Liver (tissue), 9 donors: ENCODE results near the gene SLC44A2. TPM values are rescaled to one million over a fixed set of nuclear protein-coding genes. Genes with fewer than 3 reads are reported as not detected.
"Not testable (repeated sequence)": the region's sequence is repeated elsewhere in the genome, so short reads cannot be mapped to it uniquely, and the experiment has no call there.

Experiments used
- DNase-seq: peaks from one replicate; pipeline ENCODE4 v3.0.0-alpha.2; 2017; ENCODE audit warnings: low spot score
- H3K27ac ChIP-seq, 2 donors: one replicate each; pipeline ENCODE4 v1.7.0; 2013; ENCODE audit warnings: inconsistent platforms in 2 of 2, low read length in 2 of 2, control low read depth in 1 of 2, low read depth in 1 of 2, mild to moderate bottlenecking in 1 of 2
- H3K27me3 ChIP-seq, 4 donors: one replicate each; pipeline versions ENCODE4 v1.6.1 to v1.7.0; 2013; ENCODE audit warnings: low read length in 3 of 4, inconsistent platforms in 1 of 4, mild to moderate bottlenecking in 1 of 4, moderate library complexity in 1 of 4; ENCODE audit not compliant: control insufficient read depth in 4 of 4, insufficient read depth in 4 of 4
- H3K36me3 ChIP-seq, 4 donors: one replicate each; pipeline versions ENCODE4 v1.6.1 to v1.7.0; 2013; ENCODE audit warnings: low read length in 3 of 4, mild to moderate bottlenecking in 3 of 4, low read depth in 1 of 4, moderate library complexity in 1 of 4; ENCODE audit not compliant: control insufficient read depth in 4 of 4, insufficient read depth in 3 of 4
- H3K4me1 ChIP-seq, 4 donors: one replicate each; pipeline versions ENCODE4 v1.6.1 to v1.7.0; 2013; ENCODE audit warnings: low read length in 3 of 4, mild to moderate bottlenecking in 3 of 4, moderate library complexity in 1 of 4; ENCODE audit not compliant: control insufficient read depth in 4 of 4, insufficient read depth in 4 of 4
- H3K4me3 ChIP-seq, 3 donors: one replicate each; pipeline versions ENCODE4 v1.6.1 to v1.7.0; 2013; ENCODE audit warnings: low read length in 3 of 3, control low read depth in 1 of 3, low read depth in 1 of 3, mild to moderate bottlenecking in 1 of 3
- H3K9ac ChIP-seq, 2 donors: one replicate each; pipeline ENCODE4 v1.7.0; 2013; ENCODE audit warnings: low read length in 2 of 2, mild to moderate bottlenecking in 2 of 2, moderate library complexity in 2 of 2, control low read depth in 1 of 2, low read depth in 1 of 2
- H3K9me3 ChIP-seq, 4 donors: one replicate each; pipeline versions ENCODE4 v1.6.1 to v1.7.0; 2013; ENCODE audit warnings: low read length in 3 of 4; ENCODE audit not compliant: control insufficient read depth in 4 of 4
- ATF3 ChIP-seq: IDR thresholded peaks from 2 replicates; pipeline ENCODE4 v1.6.1; 2016; ENCODE audit warnings: antibody characterized with exemption
- CTCF ChIP-seq: fragments of 150-350 bp; IDR thresholded peaks from 2 replicates; pipeline ENCODE4 v1.5.1; 2017; ENCODE audit warnings: improper control_type of control experiment, low read depth, low read length; ENCODE audit not compliant: missing input control
- EGR1 ChIP-seq, 2 donors: IDR thresholded peaks; 2 replicates each; pipeline ENCODE4 v1.6.1; 2016 to 2018; ENCODE audit warnings: antibody characterized with exemption in 2 of 2, low read depth in 2 of 2
- FOXA1 ChIP-seq: IDR thresholded peaks from 2 replicates; pipeline ENCODE4 v1.6.1; 2016; ENCODE audit warnings: antibody characterized with exemption
- FOXA2 ChIP-seq: IDR thresholded peaks from 2 replicates; pipeline ENCODE4 v1.6.1; 2016; ENCODE audit warnings: antibody characterized with exemption
- GABPA ChIP-seq, 2 donors: IDR thresholded peaks in 1 of 2; conservative IDR thresholded peaks in 1 of 2; 2 replicates each; pipeline ENCODE4 v1.6.1; 2016; ENCODE audit warnings: antibody characterized with exemption in 2 of 2, mild to moderate bottlenecking in 1 of 2, moderate library complexity in 1 of 2
- HNF4A ChIP-seq, 2 donors: conservative IDR thresholded peaks; 2 replicates each; pipeline ENCODE4 v1.6.1; 2016; ENCODE audit warnings: antibody characterized with exemption in 2 of 2, mild to moderate bottlenecking in 2 of 2
- HNF4G ChIP-seq: IDR thresholded peaks from 2 replicates; pipeline ENCODE4 v1.6.1; 2016; ENCODE audit warnings: antibody characterized with exemption
- JUND ChIP-seq, 2 donors: IDR thresholded peaks; 2 replicates each; pipeline ENCODE4 v1.6.1; 2016; ENCODE audit warnings: antibody characterized with exemption in 2 of 2
- MAX ChIP-seq: IDR thresholded peaks from 2 replicates; pipeline ENCODE4 v1.6.1; 2016; ENCODE audit warnings: antibody characterized with exemption
- NR2F2 ChIP-seq: IDR thresholded peaks from 2 replicates; pipeline ENCODE4 v1.6.1; 2016; ENCODE audit warnings: antibody characterized with exemption
- RAD21 ChIP-seq, 2 donors: IDR thresholded peaks; 2 replicates each; pipeline ENCODE4 v1.6.1; 2016; ENCODE audit warnings: antibody characterized with exemption in 2 of 2, mild to moderate bottlenecking in 2 of 2
- RXRA ChIP-seq, 2 donors: IDR thresholded peaks; 2 replicates each; pipeline ENCODE4 v1.6.1; 2017 to 2018; ENCODE audit warnings: antibody characterized with exemption in 2 of 2, mild to moderate bottlenecking in 1 of 2
- SP1 ChIP-seq: IDR thresholded peaks from 2 replicates; pipeline ENCODE4 v1.6.1; 2018; ENCODE audit warnings: antibody characterized with exemption, mild to moderate bottlenecking
- TAF1 ChIP-seq: conservative IDR thresholded peaks from 2 replicates; pipeline ENCODE4 v1.6.1; 2016; ENCODE audit warnings: antibody characterized with exemption, mild to moderate bottlenecking
- YY1 ChIP-seq: IDR thresholded peaks from 2 replicates; pipeline ENCODE4 v1.6.1; 2016; ENCODE audit warnings: antibody characterized with exemption, mild to moderate bottlenecking
- WGBS: extraction: QIAGEN DNeasy Blood & Tissue Kit; methylation state at CpG from one replicate; pipeline ENCODE4 v1.1.7; 2013; 5-methylcytosine and 5-hydroxymethylcytosine counted together
- polyA plus RNA-seq, 2 donors: library from polyadenylated mRNA; stranded (reverse) in 1 of 2; unstranded in 1 of 2; fragments of 200-250 nt in 1 of 2; fragments of >200 nt in 1 of 2; fragmentation: Nextera tagmentation in 1 of 2; extraction: Ambion mirVana in 1 of 2; gene quantifications; one replicate each; pipeline versions ENCODE4 v1.2.1 to v1.2.3, GENCODE V29; 2013 to 2015
- total RNA-seq, 2 donors: library from RNA; depleted of rRNA; stranded (reverse); fragments of >200 nt; gene quantifications; one replicate each; pipeline ENCODE4 v1.2.3, GENCODE V29; 2014
- TF ChIP-seq, protein P1 (sequence below): IDR thresholded peaks from 2 replicates; pipeline ENCODE4 v1.6.1; 2016; ENCODE audit warnings: antibody characterized with exemption, mild to moderate bottlenecking
- TF ChIP-seq, protein P2 (sequence below): IDR thresholded peaks from 2 replicates; pipeline ENCODE4 v1.6.1; 2016; ENCODE audit warnings: antibody characterized with exemption
- donor health status: healthy.
- donor health status: healthy.
- donor health status: healthy.
- donor health status: healthy.
- donor health status: healthy.

The SLC44A2 gene
- total and polyA plus RNA-seq, 4 donors = 12.0 to 21.6 (median 13.4) TPM

DNA sequence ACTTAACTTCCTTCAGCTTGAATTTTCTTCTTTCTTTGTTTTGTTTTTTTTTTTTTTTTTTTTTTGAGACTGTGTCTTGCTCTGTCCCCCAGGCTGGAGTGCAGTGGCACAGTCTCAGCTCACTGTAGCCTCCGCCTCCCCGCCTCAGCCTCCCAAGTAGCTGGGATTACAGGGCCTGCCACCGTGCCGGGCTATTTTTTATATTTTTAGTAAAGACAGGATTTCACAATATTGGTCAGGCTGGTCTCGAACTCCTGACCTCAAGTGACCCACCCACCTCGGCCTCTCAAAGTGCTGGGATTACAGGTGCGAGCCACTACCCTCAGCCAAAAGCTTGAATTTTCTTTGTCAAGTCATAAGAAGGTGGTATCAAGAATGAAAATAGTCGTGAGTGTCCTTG lies 49.9 kb downstream of the SLC44A2 start:
- H3K9ac ChIP-seq, H3K27ac ChIP-seq, H3K9me3 ChIP-seq, DNase-seq, H3K27me3 ChIP-seq, H3K4me3 ChIP-seq: not testable (repeated sequence)
- 66% methylated on average over 8 of the region's 8 CpGs for WGBS
- Histone ChIP-seq H3K36me3 (peaks cover 8 to 56% (median 23%) of the 10 kb centered on the region in 4 donors), H3K4me1 (peaks cover 3 to 36% (median 24%) of the 10 kb centered on the region in 4 donors)

DNA sequence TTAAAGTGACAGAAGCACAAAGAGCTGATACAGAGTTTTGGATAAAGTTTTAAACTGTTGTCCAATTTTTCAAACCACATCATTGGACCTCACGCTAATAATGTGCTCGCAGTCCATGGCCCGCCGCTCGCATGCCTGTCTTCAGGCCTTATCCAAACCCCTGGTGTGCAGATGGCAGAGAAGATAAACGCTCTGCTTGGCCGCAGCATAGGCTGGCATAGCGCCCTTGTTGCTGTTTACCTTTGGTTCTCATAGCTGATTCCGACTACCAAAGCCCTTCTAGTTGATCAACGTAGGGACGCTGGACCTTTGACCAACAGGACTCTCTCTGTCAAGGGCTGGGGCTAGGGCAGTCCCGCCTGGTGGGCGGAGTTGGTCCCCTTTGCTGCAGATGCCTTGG lies 52.4 kb downstream of the SLC44A2 start:
- Histone ChIP-seq H3K27ac (no peak overlapping the region), H3K36me3 (peaks cover 17 to 68% (median 40%) of the 10 kb centered on the region in 4 donors), H3K9ac (no peak overlapping the region), H3K9me3 (no peaks in the 10 kb centered on the region), H3K4me1 (peaks cover 3 to 24% (median 20%) of the 10 kb centered on the region in 4 donors), H3K4me3 (no peak overlapping the region), H3K27me3 (no peaks in the 10 kb centered on the region)
- TF ChIP-seq SP1 (peak; percentile 91), HNF4A (conservative IDR thresholded peaks at IDR 0.05) (peak; percentile 87 to 90), RXRA (IDR thresholded peaks at IDR 0.05) (peak; percentile 70 to 79), CTCF (no peak), FOXA2 (peak; percentile 95), FOXA1 (peak; percentile 96), ATF3 (no peak), EGR1 (IDR thresholded peaks at IDR 0.05; ENCODE audit: low read depth in 2 of 2) (peak in 1 of 2 donors; percentile 20), HNF4G (peak; percentile 56), JUND (IDR thresholded peaks at IDR 0.05) (no peak), YY1 (peak; percentile 85), GABPA (IDR thresholded peaks at IDR 0.05 in 1 of 2, conservative IDR thresholded peaks at IDR 0.05 in 1 of 2) (peak in 1 of 2 donors; percentile 48), RAD21 (IDR thresholded peaks at IDR 0.05) (peak in 1 of 2 donors; percentile 42)
- TF ChIP-seq, protein P1, sequence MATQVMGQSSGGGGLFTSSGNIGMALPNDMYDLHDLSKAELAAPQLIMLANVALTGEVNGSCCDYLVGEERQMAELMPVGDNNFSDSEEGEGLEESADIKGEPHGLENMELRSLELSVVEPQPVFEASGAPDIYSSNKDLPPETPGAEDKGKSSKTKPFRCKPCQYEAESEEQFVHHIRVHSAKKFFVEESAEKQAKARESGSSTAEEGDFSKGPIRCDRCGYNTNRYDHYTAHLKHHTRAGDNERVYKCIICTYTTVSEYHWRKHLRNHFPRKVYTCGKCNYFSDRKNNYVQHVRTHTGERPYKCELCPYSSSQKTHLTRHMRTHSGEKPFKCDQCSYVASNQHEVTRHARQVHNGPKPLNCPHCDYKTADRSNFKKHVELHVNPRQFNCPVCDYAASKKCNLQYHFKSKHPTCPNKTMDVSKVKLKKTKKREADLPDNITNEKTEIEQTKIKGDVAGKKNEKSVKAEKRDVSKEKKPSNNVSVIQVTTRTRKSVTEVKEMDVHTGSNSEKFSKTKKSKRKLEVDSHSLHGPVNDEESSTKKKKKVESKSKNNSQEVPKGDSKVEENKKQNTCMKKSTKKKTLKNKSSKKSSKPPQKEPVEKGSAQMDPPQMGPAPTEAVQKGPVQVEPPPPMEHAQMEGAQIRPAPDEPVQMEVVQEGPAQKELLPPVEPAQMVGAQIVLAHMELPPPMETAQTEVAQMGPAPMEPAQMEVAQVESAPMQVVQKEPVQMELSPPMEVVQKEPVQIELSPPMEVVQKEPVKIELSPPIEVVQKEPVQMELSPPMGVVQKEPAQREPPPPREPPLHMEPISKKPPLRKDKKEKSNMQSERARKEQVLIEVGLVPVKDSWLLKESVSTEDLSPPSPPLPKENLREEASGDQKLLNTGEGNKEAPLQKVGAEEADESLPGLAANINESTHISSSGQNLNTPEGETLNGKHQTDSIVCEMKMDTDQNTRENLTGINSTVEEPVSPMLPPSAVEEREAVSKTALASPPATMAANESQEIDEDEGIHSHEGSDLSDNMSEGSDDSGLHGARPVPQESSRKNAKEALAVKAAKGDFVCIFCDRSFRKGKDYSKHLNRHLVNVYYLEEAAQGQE = peak; percentile 92
- peak; percentile 80 for DNase-seq
- WGBS = 39% methylated on average over 13 of the region's 13 CpGs

DNA sequence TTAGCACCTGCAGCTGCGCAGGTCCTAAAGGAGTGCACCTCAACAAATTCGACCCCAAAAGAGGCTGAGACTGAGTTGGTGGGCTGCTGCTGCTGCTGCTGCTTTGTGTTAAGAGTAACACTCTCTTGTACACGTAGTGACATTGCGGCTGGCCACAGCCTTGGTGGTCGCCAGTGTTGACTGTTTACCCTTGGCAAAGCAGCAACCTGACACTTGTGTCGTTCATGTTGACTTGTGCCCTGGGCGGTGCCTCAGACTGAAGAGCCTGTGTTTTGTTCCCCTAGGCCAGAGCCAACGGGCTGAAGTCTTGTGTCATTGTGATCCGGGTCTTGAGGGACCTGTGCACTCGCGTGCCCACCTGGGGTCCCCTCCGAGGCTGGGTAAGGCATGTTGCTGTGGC lies 53.5 kb downstream of the SLC44A2 start:
- WGBS = 84% methylated on average over 12 of the region's 12 CpGs
- Histone ChIP-seq H3K27ac (no peak overlapping the region), H3K27me3 (no peaks in the 10 kb centered on the region), H3K4me1 (peaks cover 3 to 17% (median 14%) of the 10 kb centered on the region in 4 donors), H3K36me3 (peaks cover 17 to 68% (median 46%) of the 10 kb centered on the region in 4 donors), H3K9ac (no peak overlapping the region), H3K9me3 (no peaks in the 10 kb centered on the region), H3K4me3 (no peak overlapping the region)
- DNase-seq = peak; percentile 33
- no peak for TF ChIP-seq SP1
- TF ChIP-seq, protein P2, sequence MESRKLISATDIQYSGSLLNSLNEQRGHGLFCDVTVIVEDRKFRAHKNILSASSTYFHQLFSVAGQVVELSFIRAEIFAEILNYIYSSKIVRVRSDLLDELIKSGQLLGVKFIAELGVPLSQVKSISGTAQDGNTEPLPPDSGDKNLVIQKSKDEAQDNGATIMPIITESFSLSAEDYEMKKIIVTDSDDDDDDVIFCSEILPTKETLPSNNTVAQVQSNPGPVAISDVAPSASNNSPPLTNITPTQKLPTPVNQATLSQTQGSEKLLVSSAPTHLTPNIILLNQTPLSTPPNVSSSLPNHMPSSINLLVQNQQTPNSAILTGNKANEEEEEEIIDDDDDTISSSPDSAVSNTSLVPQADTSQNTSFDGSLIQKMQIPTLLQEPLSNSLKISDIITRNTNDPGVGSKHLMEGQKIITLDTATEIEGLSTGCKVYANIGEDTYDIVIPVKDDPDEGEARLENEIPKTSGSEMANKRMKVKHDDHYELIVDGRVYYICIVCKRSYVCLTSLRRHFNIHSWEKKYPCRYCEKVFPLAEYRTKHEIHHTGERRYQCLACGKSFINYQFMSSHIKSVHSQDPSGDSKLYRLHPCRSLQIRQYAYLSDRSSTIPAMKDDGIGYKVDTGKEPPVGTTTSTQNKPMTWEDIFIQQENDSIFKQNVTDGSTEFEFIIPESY = no peak
- TF ChIP-seq TAF1 = no peak
- no peak for TF ChIP-seq GABPA (IDR thresholded peaks at IDR 0.05 in 1 of 2, conservative IDR thresholded peaks at IDR 0.05 in 1 of 2)
- TF ChIP-seq NR2F2 = no peak
- TF ChIP-seq YY1 = no peak
- no peak for TF ChIP-seq MAX
- TF ChIP-seq HNF4G = no peak
- no peak for TF ChIP-seq JUND (IDR thresholded peaks at IDR 0.05)
- no peak for TF ChIP-seq HNF4A (conservative IDR thresholded peaks at IDR 0.05)
